Osteocyte (in vitro differentiated cells): ENCODE data around the gene MLLT3. TPM values are rescaled to one million over a fixed set of nuclear protein-coding genes. Genes with fewer than 3 reads are reported as not detected.

ENCODE experiments used
- DNase-seq: peaks from one replicate; pipeline ENCODE4 v3.0.0; 2021; ENCODE audit warnings: mixed read lengths; ENCODE audit not compliant: unreplicated experiment; ENCODE audit errors: extremely low spot score
- H3K27ac Mint-ChIP-seq: one replicate; pipeline ENCODE4 v1.8.0; 2021; ENCODE audit warnings: mild to moderate bottlenecking, mixed read lengths; ENCODE audit not compliant: unreplicated experiment
- H3K27me3 Mint-ChIP-seq: one replicate; pipeline ENCODE4 v1.8.0; 2021; ENCODE audit warnings: mixed read lengths; ENCODE audit not compliant: unreplicated experiment
- H3K36me3 Mint-ChIP-seq: one replicate; pipeline ENCODE4 v1.8.0; 2021; ENCODE audit warnings: mixed read lengths; ENCODE audit not compliant: unreplicated experiment
- H3K4me1 Mint-ChIP-seq: one replicate; pipeline ENCODE4 v1.8.0; 2021; ENCODE audit warnings: mixed read lengths; ENCODE audit not compliant: unreplicated experiment
- H3K4me3 Mint-ChIP-seq: one replicate; pipeline ENCODE4 v1.8.0; 2021; ENCODE audit warnings: mild to moderate bottlenecking, moderate library complexity, mixed read lengths; ENCODE audit not compliant: unreplicated experiment
- H3K9me3 Mint-ChIP-seq: one replicate; pipeline ENCODE4 v1.8.0; 2021; ENCODE audit warnings: mixed read lengths; ENCODE audit not compliant: unreplicated experiment
- CTCF ChIP-seq: fragments of 200-600 bp; sonication (generic); IDR thresholded peaks from 2 replicates; pipeline ENCODE4 v1.5.0; 2021; ENCODE audit warnings: antibody characterized with exemption, mild to moderate bottlenecking, moderate library complexity
- total RNA-seq: library from RNA; stranded (reverse); gene quantifications from 2 replicates; pipeline ENCODE4 v1.2.1, GENCODE V29; 2021

MLLT3 gene
- total RNA-seq, 1 donor from 2014 or later, result 19.5 TPM

- no peak for TF ChIP-seq CTCF
- H3K36me3 Mint-ChIP-seq, result no peaks in the 10 kb centered on the region
- no peak for DNase-seq
- no peaks in the 10 kb centered on the region for H3K9me3 Mint-ChIP-seq
- H3K4me3 Mint-ChIP-seq, result no peak overlapping the region
- H3K27me3 Mint-ChIP-seq, result no peaks in the 10 kb centered on the region
- no peak overlapping the region for H3K27ac Mint-ChIP-seq
- H3K4me1 Mint-ChIP-seq, result no peaks in the 10 kb centered on the region
These were observed 194.9 kb downstream of the MLLT3 start for GRCh38 chr9:20427359-20427758.

- Mint-ChIP-seq H3K27me3 (no peaks in the 10 kb centered on the region), H3K27ac (no peak overlapping the region), H3K9me3 (no peaks in the 10 kb centered on the region), H3K36me3 (no peaks in the 10 kb centered on the region), H3K4me3 (no peak overlapping the region), H3K4me1 (no peaks in the 10 kb centered on the region)
- no peak for DNase-seq
- TF ChIP-seq CTCF, result no peak
These were observed 196.3 kb downstream of the MLLT3 start for GRCh38 chr9:20426019-20426418.

GRCh38 chr9:20419533-20419932 is 202.8 kb downstream of the MLLT3 start:
- H3K36me3 Mint-ChIP-seq, result no peaks in the 10 kb centered on the region
- H3K9me3 Mint-ChIP-seq, result no peaks in the 10 kb centered on the region
- H3K27me3 Mint-ChIP-seq, result no peaks in the 10 kb centered on the region
- H3K4me3 Mint-ChIP-seq, result no peak overlapping the region
- no peak for DNase-seq
- no peaks in the 10 kb centered on the region for H3K4me1 Mint-ChIP-seq
- no peak overlapping the region for H3K27ac Mint-ChIP-seq
- no peak for TF ChIP-seq CTCF

GRCh38 chr9:20418485-20418884 is 203.8 kb downstream of the MLLT3 start:
- no peak for TF ChIP-seq CTCF
- no peak for DNase-seq
- no peaks in the 10 kb centered on the region for H3K9me3 Mint-ChIP-seq
- H3K4me1 Mint-ChIP-seq, result no peaks in the 10 kb centered on the region
- peaks cover 5% of the 10 kb centered on the region for H3K36me3 Mint-ChIP-seq
- no peak overlapping the region for H3K27ac Mint-ChIP-seq
- H3K4me3 Mint-ChIP-seq, result no peak overlapping the region
- H3K27me3 Mint-ChIP-seq, result no peaks in the 10 kb centered on the region

- Mint-ChIP-seq H3K4me1 (no peaks in the 10 kb centered on the region), H3K36me3 (peaks cover 7% of the 10 kb centered on the region), H3K4me3 (no peak overlapping the region), H3K9me3 (no peaks in the 10 kb centered on the region), H3K27me3 (no peaks in the 10 kb centered on the region), H3K27ac (no peak overlapping the region)
- DNase-seq, result no peak
- no peak for TF ChIP-seq CTCF
These were observed 204.8 kb downstream of the MLLT3 start for GRCh38 chr9:20417373-20418080.
